ENCODE data around the gene TLR8.
"Not testable (repeated sequence)": the region's sequence is repeated elsewhere in the genome, so short reads cannot be mapped to it uniquely, and the experiment has no call there.

TLR8 gene

GRCh38 chrX:12899506-12899905 is 6.9 kb upstream of the TLR8 start:
- DNase-seq = no peak

GRCh38 chrX:12901486-12901885 is 4.9 kb upstream of the TLR8 start:
- DNase-seq = peak; percentile 35

GRCh38 chrX:12903646-12904045 is 2.8 kb upstream of the TLR8 start:
- no peak for DNase-seq

GRCh38 chrX:12910423-12911121 is 4.2 kb downstream of the TLR8 start:
- DNase-seq = no peak

GRCh38 chrX:12911122-12911470 is 4.7 kb downstream of the TLR8 start:
- DNase-seq = no peak

GRCh38 chrX:12912791-12913482 is 6.5 kb downstream of the TLR8 start:
- no peak for DNase-seq

GRCh38 chrX:12917753-12918152 is 11.3 kb downstream of the TLR8 start:
- DNase-seq = no peak

GRCh38 chrX:12919051-12919450 is 12.6 kb downstream of the TLR8 start:
- DNase-seq = no peak

GRCh38 chrX:12919620-12920019 is 13.2 kb downstream of the TLR8 start:
- no peak for DNase-seq

GRCh38 chrX:12920990-12921389 is 14.6 kb downstream of the TLR8 start:
- DNase-seq = no peak

GRCh38 chrX:12921886-12922598 is 15.6 kb downstream of the TLR8 start:
- DNase-seq = no peak

- DNase-seq = no peak
These were observed 16.1 kb downstream of the TLR8 start for GRCh38 chrX:12922599-12922919.

- no peak for DNase-seq
These were observed 23.3 kb downstream of the TLR8 start for GRCh38 chrX:12929701-12930100.

GRCh38 chrX:12930150-12930549 is 23.7 kb downstream of the TLR8 start:
- DNase-seq = no peak

GRCh38 chrX:12932244-12932643 is 25.8 kb downstream of the TLR8 start:
- DNase-seq = no peak

- DNase-seq = no peak
These were observed 28.4 kb downstream of the TLR8 start for GRCh38 chrX:12934850-12935249.

- no peak for DNase-seq
These were observed 30.5 kb downstream of the TLR8 start for GRCh38 chrX:12936947-12937346.

GRCh38 chrX:12940471-12940870 is 34.1 kb downstream of the TLR8 start:
- not testable (repeated sequence) for DNase-seq

- DNase-seq = not testable (repeated sequence)
These were observed 37.2 kb downstream of the TLR8 start for GRCh38 chrX:12943592-12943991.

- not testable (repeated sequence) for DNase-seq
These were observed 38.0 kb downstream of the TLR8 start for GRCh38 chrX:12944452-12944851.

GRCh38 chrX:12945494-12945893 is 39.1 kb downstream of the TLR8 start:
- DNase-seq = no peak

GRCh38 chrX:12946406-12946805 is 40.0 kb downstream of the TLR8 start:
- DNase-seq = no peak

- peak; percentile 50 for DNase-seq
These were observed 40.6 kb downstream of the TLR8 start for GRCh38 chrX:12946838-12947544.

Data from activated effector memory CD4-positive, alpha-beta T cell treated with Interleukin-2 at 50 U/mL for 16 hours (primary cell).